ENCODE data around the gene XPO4. TPM values are rescaled to one million over a fixed set of nuclear protein-coding genes. Genes with fewer than 3 reads are reported as not detected.

Gene XPO4
- total RNA-seq, 1 donor from 2014 or later = 11.5 TPM

DNA sequence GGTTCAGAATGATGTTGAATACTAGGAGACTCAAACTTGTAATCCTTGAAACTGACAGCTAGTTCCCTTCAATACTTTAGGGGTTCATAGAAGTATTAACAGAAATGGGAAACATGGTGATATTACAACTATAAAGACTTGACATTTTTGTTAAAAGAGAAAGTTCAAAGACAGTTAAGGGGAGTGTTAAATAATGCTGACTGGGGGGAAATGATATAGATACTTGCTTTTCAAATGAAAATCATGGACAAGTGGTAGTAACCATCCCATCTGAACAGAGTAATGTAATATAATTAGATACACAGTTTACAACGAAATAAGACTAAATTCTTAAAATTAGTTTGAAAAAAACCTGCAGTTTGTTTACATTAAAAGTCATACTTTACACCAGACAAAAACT, 122.2 kb downstream of the XPO4 start:
- no peaks in the 10 kb centered on the region for H3K9me3 Mint-ChIP-seq (ENCODE audit: low read depth)
- peaks cover 15% of the 10 kb centered on the region for H3K36me3 Mint-ChIP-seq (ENCODE audit: low read depth)
- H3K27ac Mint-ChIP-seq (ENCODE audit: unreplicated experiment) = no peak overlapping the region
- H3K4me1 Mint-ChIP-seq (ENCODE audit: low read depth) = no peaks in the 10 kb centered on the region
- H3K27me3 Mint-ChIP-seq (ENCODE audit: low read depth) = no peaks in the 10 kb centered on the region
- H3K4me3 Mint-ChIP-seq (ENCODE audit: unreplicated experiment) = no peak overlapping the region
- TF ChIP-seq, protein P1, sequence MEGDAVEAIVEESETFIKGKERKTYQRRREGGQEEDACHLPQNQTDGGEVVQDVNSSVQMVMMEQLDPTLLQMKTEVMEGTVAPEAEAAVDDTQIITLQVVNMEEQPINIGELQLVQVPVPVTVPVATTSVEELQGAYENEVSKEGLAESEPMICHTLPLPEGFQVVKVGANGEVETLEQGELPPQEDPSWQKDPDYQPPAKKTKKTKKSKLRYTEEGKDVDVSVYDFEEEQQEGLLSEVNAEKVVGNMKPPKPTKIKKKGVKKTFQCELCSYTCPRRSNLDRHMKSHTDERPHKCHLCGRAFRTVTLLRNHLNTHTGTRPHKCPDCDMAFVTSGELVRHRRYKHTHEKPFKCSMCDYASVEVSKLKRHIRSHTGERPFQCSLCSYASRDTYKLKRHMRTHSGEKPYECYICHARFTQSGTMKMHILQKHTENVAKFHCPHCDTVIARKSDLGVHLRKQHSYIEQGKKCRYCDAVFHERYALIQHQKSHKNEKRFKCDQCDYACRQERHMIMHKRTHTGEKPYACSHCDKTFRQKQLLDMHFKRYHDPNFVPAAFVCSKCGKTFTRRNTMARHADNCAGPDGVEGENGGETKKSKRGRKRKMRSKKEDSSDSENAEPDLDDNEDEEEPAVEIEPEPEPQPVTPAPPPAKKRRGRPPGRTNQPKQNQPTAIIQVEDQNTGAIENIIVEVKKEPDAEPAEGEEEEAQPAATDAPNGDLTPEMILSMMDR (IDR thresholded peaks at IDR 0.05) = no peak
- no peak for DNase-seq (ENCODE audit: low spot score)

DNA sequence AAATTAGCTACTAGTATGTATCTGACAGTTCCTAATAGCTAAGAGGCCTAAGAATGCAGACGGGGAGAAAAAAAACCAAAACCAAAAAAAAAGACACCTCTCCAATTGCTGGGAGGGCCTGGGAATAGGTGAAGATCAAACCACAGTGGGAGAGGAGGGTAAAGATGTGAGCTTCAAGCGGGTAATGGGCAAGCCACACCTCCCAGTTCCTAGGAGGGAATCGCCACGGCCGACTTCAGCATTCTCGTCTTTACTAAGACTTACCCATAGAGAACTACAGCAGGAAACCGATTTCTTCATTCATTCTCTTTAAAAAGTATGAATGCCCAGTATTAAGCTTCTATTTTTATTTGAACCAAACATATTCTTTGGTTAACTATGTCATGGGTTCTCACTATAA, 123.1 kb downstream of the XPO4 start:
- no peak overlapping the region for H3K4me3 Mint-ChIP-seq (ENCODE audit: unreplicated experiment)
- peaks cover 3% of the 10 kb centered on the region for H3K4me1 Mint-ChIP-seq (ENCODE audit: low read depth)
- no peak for DNase-seq (ENCODE audit: low spot score)
- H3K27me3 Mint-ChIP-seq (ENCODE audit: low read depth) = no peaks in the 10 kb centered on the region
- H3K27ac Mint-ChIP-seq (ENCODE audit: unreplicated experiment) = no peak overlapping the region
- H3K9me3 Mint-ChIP-seq (ENCODE audit: low read depth) = no peaks in the 10 kb centered on the region
- TF ChIP-seq, protein P1 (IDR thresholded peaks at IDR 0.05) = no peak
- H3K36me3 Mint-ChIP-seq (ENCODE audit: low read depth) = peaks cover 15% of the 10 kb centered on the region

DNA sequence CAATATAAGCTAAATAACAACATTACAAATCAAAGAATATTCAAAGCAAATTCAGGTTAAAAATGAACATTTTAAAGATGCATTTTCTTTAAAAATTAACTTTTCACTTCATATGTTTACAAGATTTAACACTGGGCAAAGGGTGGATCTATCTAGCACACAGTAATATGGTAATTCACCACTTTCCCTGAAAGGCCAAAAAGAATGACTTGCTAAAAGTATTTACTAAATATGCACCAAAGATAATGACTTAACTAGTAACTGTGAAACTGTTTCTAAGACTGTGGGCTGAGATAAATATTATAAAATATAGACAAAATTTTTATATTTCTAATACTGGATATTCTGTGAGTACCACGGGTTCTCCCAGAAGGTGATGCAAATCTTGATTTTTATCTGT, 124.2 kb downstream of the XPO4 start:
- H3K4me3 Mint-ChIP-seq (ENCODE audit: unreplicated experiment) = no peak overlapping the region
- no peaks in the 10 kb centered on the region for H3K9me3 Mint-ChIP-seq (ENCODE audit: low read depth)
- H3K27ac Mint-ChIP-seq (ENCODE audit: unreplicated experiment) = no peak overlapping the region
- H3K36me3 Mint-ChIP-seq (ENCODE audit: low read depth) = peaks cover 4% of the 10 kb centered on the region
- H3K27me3 Mint-ChIP-seq (ENCODE audit: low read depth) = no peaks in the 10 kb centered on the region
- no peak for DNase-seq (ENCODE audit: low spot score)
- H3K4me1 Mint-ChIP-seq (ENCODE audit: low read depth) = peaks cover 7% of the 10 kb centered on the region
- TF ChIP-seq, protein P1 (IDR thresholded peaks at IDR 0.05) = no peak

DNA sequence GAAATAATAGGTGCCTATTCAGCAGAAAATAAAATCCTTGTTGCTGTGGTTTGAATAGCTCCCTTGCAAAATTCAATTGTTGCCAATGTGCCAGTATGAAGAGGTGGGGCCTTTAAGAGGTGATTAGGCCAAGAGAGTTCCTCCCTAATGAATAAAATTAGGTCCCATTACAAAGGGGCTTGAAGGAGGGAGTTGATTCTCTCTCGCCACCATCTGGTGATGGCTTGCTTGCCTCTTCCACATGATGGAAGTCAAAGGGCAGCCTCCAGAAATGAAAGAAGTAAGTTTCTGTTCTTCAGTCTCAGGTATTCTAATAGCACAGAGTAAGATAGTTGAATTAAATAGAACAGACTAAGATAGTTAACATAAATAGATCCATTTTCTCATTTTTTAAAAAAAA, 125.8 kb downstream of the XPO4 start:
- TF ChIP-seq, protein P1 (IDR thresholded peaks at IDR 0.05) = no peak
- no peak overlapping the region for H3K27ac Mint-ChIP-seq (ENCODE audit: unreplicated experiment)
- peaks cover 1% of the 10 kb centered on the region for H3K36me3 Mint-ChIP-seq (ENCODE audit: low read depth)
- H3K4me3 Mint-ChIP-seq (ENCODE audit: unreplicated experiment) = no peak overlapping the region
- no peaks in the 10 kb centered on the region for H3K27me3 Mint-ChIP-seq (ENCODE audit: low read depth)
- DNase-seq (ENCODE audit: low spot score) = no peak
- no peaks in the 10 kb centered on the region for H3K9me3 Mint-ChIP-seq (ENCODE audit: low read depth)
- H3K4me1 Mint-ChIP-seq (ENCODE audit: low read depth) = peaks cover 18% of the 10 kb centered on the region

DNA sequence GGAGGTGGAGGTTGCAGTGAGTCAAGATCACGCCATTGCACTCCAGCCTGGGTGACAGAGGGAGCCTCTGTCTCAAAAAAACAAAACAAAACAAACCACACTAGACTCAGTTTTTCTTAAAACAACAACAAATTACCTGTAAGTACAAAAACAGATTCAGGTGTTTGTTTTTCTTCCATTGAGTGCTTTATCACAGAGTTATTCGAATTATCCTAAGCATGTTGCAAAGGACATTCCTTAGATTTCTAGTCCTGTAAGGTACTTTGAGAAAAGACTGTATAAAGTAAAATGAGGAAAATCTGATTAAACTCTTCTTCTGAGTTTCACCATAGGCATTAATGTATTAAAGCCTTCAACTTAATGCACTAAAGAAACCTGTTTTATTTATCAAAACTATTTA, 126.6 kb downstream of the XPO4 start:
- no peak overlapping the region for H3K27ac Mint-ChIP-seq (ENCODE audit: unreplicated experiment)
- DNase-seq (ENCODE audit: low spot score) = no peak
- TF ChIP-seq, protein P1 (IDR thresholded peaks at IDR 0.05) = no peak
- no peaks in the 10 kb centered on the region for H3K27me3 Mint-ChIP-seq (ENCODE audit: low read depth)
- peaks cover 18% of the 10 kb centered on the region for H3K4me1 Mint-ChIP-seq (ENCODE audit: low read depth)
- peaks cover 3% of the 10 kb centered on the region for H3K36me3 Mint-ChIP-seq (ENCODE audit: low read depth)
- no peak overlapping the region for H3K4me3 Mint-ChIP-seq (ENCODE audit: unreplicated experiment)
- no peaks in the 10 kb centered on the region for H3K9me3 Mint-ChIP-seq (ENCODE audit: low read depth)

Measured in chondrocyte (in vitro differentiated cells).